Stimulated activated CD8-positive, alpha-beta memory T cell treated with anti-CD3 and anti-CD28 coated beads, Interleukin-7, amount 100 ng/mL, for 48 hours (primary cell): ENCODE data around the gene CD81.

ENCODE experiments used
- DNase-seq, 2 donors: peaks; one replicate each; pipeline ENCODE4 v3.0.0-alpha.2; 2020; ENCODE audit warnings: low read depth in 1 of 2; ENCODE audit errors: extremely low read depth in 1 of 2

CD81 gene

DNA sequence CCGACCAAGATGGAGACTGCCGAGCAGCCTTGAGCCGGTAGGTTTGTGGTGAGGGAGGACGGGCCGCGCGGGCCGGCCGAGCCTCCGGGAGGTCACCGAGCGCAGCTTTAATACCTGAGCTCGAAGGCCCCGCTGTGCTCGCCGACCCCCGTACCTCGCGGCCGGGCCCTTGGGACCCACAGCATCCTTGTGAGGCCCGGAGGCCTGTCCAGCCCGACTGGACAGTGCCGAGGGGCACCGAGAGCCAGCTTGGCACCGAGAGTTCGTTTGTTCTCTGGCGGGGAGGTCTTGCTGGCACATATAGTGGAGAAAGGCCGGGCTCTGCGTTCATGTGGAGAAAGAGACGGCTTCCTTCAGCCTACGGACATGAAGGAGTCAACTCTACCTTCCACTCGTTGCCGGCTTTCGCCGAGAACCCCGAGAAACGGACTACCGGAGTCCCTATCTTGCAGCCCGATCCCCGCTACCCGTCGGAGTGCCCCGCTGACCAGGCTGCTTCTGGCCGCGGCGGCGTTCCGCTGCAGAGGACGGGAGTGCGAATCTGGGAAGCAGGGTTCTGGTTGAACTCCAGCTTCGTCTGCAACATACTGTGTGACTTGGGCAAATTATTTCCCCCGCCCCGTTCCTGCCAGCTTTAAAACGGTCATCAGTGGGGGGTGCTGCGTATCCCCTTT, 23.8 kb downstream of the CD81 start:
- DNase-seq, result no peak

DNA sequence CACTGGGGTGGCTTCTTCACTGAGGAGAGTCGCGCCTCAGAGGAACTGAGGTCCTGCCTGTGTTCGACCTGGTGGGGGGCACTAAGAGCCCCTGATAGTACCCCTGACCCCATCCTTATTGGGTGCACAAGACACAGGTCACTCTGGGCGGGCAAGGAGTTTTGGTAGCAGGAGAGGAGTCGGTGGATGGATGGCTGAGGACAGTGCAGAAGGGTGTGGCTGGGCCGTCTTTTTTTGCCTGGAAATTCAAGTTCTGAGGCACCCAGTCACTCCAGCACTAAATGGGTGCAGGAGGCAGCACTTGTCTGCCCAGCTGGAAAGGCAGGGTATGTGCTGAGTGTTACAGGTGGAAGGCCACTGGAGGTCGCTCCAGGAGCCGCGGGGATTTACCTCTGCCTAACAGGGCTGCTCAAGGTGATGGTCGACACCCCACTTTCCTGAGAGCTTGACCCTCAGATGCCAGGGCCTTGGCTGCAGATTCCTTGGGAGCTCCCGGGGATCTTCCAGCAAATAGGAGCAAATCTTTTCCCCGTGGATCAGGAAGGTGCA, 24.4 kb downstream of the CD81 start:
- DNase-seq, result no peak

DNA sequence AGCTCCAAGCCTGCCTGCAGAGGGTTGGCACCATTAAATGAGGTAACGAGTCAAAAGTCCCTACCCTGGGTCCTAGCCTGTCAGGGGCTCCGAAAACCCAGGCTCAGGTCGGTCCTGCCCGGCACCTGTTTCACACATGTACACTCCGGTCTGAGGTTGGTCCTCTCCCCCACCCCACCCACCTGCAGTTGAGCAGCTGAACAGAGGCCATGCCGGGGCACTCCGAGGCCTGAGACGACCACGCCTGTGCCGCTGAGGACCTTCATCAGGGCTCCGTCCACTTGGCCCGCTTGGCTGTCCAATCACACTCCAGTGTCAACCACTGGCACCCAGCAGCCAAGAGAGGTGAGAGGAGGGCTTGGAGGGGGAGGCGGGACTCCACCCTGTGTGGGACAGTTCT, 25.0 kb downstream of the CD81 start:
- DNase-seq, result no peak

DNA sequence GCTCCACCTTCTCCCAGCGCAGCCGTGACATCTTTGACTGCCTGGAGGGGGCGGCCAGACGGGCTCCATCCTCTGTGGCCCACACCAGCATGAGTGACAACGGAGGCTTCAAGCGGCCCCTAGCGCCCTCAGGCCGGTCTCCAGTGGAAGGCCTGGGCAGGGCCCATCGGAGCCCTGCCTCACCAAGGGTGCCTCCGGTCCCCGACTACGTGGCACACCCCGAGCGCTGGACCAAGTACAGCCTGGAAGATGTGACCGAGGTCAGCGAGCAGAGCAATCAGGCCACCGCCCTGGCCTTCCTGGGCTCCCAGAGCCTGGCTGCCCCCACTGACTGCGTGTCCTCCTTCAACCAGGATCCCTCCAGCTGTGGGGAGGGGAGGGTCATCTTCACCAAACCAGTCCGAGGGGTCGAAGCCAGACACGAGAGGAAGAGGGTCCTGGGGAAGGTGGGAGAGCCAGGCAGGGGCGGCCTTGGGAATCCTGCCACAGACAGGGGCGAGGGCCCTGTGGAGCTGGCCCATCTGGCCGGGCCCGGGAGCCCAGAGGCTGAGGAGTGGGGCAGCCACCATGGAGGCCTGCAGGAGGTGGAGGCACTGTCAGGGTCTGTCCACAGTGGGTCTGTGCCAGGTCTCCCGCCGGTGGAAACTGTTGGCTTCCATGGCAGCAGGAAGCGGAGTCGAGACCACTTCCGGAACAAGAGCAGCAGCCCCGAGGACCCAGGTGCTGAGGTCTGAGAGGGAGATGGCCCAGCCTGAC, 26.0 kb downstream of the CD81 start:
- no peak for DNase-seq

DNA sequence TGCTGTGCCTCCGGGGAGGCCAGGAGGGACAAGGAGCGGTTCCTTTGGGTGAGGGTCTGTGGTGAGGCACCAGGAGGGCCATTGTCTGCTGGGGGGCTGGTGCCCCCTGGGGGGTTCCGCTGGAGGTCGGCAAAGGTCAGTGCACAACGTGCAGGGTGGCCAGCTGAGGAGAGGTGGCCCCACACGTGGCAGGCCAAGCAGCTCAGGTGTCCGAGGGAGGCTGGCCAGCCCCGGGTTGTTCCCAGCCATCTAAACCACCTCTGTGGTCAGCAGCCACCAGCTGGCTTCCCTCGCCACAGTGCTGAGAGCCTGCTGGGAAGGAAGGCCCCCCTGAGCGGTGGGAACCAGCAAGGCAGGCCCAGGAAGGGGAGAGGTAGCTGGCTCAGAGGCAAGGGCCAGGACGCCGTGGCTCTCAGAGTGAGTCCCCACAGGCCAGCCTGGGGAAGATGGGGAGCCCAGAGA, 27.7 kb downstream of the CD81 start:
- no peak for DNase-seq

DNA sequence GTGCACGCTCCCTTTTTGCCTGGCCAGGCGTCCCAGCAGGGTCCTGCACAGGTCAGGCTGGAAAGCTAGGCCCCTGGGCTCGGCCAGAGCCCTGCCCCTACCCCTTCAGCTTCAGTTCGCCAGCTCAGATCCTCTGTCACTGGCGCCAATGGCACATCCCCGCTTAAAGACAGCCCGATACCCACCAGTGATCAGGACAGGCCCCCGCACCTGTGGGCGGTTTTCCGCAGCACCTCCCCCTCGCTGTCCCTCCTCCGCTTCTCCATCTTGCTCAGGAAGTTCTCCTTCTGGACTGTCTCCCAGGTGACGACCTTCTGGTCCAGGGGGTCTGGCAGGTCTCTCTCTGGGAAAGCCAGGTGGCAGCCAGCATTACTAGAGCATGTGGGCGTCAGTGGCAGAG, 29.3 kb downstream of the CD81 start:
- no peak for DNase-seq

DNA sequence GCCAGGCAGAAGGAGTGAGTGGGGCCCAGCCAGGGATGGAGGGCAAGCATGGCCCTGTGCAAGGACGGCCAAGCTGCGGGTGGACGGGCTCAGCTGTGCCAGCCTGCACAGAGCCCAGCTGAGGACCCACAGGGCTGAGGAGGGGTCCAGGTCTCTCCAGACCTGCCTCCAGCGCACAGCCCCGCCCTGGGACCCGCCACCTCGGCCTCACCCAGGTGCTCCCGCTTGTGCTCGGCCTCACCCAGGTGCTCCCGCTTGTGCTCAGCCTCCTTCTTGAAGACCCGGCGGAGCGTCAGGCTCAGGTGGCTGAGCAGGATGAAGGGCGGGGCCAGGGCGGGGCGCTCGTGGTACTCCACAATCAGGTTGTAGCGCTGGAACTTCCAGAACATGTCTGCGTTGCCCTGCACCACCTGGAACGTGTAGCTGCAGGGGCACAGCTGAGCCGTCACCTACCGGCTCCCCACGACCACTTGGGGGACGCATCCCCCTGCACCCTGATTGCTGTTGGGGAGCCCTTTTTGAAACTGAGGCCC, 29.8 kb downstream of the CD81 start:
- DNase-seq, result no peak

DNA sequence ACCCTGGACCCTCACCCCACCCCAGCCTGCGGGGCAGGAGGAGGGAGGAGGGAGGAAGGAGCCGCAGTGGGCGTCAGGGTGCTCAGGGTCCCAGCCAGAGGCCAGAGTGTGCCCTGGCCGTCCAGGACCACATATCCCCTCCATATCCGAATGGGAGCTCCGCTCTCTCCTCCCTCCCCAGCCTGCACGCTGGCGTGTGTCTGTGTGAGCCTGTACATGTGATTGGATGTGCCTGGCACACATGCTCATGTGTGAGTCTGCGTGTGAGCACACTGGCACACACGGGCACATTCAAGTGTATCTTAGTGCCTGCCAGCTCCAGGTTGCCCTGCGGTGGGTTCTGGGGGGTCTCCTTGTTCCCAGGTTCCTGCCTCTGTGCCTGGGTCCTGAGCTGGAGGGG, 31.6 kb downstream of the CD81 start:
- no peak for DNase-seq

DNA sequence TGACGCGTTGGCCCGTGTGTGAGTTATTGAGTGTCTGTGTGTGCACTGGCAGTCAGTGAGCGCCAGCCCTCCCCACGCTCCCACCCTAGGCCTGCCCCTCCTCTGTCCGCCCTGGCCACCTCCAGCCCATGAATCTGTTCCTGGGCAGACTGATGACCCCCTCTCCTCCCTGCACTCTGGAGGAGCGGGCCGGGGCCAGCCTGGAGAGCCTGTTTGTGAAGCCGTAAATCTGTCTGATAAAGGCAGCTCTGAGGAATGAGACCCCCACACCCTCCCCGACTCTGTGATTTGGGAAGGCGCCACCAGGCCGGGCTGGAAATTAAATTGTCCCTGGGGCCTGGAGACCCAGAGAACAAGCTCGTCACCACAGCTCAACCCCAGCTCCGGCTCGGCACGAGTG, 32.0 kb downstream of the CD81 start:
- no peak for DNase-seq

DNA sequence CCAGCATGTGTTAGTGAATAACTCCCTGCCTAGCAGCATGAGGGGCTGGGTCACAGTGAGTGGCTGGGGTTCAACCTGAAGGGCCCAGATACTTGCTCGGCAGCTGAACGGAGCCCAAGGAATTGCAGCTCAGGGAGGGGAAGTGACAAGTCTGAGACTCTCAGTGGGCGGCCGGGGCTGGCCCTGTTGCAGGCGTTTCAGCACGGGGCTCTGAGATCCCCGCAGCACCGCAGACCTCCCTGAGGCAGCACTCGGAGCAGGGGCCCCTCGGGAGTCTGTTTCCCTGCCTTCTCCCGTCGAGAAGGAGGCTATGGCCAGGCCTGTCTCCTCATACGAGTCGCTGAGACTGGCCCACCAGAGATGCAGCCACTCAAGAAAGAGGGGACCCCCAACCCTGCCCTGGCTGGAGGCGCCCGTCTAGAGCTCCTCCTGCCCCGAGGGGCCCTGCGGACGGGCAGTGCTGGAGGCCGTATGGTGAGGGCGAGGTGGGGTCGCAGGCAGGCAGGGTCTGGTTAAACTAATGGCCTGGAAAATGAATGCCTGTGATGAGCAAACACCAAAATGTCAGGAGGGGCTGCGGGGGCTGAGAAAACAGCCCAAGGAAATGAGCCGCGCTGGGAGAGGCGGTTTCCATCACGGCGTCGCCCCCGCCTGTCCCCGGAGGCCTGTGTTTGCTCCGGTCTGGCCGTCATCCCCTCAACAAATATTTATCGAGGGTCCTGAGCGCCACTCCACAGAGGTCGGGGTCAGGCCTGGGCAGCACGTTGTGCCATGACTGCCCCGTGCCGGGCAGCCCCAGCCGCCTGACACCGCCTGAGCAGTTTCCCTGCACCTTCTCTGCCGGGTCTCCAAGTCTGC, 32.7 kb downstream of the CD81 start:
- DNase-seq, result no peak

DNA sequence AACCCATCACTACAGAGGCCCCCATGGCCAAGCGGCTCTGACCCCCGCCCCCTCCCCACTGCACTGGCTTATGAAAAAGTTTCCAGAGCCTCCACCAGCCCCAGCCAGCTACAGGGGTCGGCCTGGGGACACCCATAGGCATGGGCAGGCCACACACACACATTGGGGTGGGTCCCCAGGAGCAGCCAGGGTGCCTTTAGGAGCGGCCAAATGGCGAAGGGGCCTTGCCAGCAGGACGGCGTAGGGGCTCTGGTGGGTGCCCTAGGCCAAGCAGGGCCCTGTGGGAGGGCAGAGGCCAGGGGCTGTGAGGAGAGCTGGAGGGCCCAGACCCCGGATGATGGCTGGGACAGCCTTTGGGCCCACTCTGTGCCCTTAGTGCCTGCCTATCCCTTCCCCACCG, 33.5 kb downstream of the CD81 start:
- DNase-seq, result no peak

DNA sequence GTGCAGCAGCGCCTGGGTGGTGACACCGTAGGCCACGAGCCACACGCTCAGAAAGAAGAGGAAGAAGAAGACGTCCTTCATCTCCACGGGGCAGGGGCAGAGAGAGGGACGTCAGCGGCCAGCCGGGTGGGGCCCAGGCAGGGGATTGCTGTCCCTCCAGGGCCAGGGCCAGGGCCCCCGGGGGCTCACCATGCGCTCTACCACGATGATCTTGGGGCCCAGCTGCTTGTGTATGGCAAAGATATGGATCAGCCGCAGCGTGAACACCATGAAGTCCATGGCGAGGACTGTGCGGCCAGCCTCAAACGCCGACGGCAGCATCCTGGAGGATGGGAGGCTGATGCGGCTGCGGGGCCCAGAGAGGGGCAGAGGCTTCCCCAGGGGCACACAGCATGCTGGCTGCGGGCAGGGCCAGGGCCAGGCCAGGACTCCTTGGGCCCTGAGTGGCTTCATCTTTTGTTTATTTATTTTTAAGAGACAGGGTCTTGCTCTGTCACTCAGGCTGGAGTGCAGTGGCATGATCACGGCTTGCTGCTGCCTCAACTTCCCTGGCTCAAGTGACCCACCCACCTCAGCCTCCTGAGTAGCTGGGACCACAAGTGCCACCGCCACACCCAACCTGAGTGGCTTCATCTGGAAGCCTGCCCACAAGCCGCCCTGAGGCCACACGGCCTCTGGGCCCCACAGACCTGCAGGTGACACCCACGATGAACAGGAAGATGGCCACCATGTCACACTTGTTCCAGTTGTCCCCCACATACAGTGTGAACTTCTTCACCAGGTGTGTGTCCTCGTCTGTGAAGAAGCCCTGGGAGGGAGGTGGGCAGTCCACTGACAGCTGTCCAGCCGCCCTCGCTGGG, 34.6 kb downstream of the CD81 start:
- DNase-seq, result no peak

DNA sequence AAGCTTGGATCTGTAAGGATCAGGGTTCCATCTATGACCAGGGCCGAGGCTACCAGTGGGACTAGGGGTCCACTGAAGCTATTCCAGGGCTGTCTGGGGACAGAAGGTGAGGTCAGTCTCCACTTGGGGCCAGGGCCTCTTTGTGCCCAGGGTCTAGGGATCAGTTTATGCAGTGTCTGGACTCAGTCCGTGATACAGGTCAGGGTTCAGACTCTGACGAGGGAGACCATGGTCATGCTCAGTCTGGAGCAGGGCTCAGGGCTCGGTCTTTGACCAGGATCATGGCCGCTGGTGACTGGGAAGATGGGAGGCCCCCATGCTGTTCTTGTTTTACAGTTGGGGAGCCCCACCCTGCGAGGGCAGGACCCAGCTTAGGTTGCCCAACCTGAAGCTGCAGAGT, 35.2 kb downstream of the CD81 start:
- DNase-seq, result no peak

DNA sequence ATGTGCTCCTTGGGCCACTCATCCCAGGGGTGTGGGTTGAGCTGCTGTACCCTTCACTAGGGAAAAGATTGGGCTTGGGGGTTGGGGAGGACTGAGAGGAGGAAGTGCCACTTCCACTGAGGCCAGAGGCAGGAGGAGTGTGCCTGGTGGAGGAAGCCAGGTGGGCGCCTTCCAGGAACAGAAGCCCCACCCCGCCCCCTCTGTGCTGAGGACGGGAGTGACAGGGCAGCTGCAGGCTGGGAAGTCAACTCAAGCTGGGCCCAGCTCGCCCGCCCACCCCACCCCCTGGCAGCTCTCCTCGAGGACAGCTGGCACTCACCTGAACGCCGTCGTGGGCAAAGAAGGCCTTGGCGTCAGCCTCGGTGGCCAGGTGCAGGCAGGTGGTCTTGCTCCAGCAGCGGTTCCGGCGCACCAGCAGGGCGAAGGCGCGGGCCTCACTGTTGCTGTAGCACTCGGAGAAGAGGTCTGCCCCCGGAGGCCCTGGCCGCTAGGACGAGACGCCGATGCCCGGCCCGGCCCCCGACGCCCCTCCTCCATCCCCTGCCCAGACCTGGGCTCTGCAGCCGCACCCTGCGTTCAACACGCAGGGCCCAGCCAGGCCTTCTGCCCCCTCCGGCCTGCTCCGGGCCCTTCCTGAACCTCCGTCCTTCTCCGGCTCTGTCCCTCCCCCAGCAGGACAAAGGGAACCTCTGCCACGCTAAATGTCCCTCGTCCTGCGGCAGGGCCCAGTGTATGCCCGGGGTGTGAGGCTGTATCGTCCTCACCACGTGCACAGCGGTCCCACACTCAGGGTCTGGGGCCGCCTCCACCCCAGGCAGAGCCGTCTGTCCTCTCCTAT, 36.9 kb downstream of the CD81 start:
- no peak for DNase-seq

DNA sequence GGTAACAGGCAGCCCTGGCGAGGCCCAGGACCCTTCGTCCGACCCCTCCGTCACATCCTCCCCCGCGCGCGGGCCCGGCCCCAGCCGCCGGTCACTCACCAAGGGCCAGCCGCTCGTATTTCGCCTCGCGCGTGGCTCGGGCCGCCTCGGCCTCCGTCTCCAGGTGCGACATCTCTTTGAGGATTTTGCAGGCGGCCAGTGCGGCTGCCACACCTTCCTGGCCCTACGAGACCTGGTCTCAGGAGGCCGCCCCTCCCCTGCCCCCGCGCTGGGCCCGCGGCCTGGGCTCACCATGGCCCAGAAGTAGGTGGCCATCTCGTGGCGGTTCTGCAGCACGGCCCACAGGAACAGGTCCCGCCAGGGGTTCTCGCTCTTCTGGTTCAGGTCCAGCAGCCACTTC, 37.5 kb downstream of the CD81 start:
- no peak for DNase-seq

DNA sequence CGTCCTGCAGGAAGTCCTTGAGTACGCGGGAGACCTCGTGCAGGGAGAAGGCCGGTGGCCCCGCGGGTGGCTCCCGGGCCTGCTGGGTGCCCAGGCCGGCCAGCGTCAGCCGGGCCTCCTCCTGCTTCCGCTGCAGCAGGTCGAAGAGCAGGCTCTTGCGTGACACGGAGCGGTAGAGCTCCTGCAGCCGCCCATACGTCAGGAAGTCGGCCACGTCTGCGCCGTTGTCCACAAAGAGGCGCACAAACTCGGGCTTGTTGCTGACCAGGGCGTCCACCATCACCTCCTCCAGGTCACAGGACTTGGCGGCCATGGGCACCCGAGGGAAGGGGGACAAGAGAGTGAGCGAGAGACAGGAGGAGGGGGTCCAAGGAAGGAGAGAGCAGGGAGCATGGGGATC, 38.1 kb downstream of the CD81 start:
- DNase-seq, result no peak

DNA sequence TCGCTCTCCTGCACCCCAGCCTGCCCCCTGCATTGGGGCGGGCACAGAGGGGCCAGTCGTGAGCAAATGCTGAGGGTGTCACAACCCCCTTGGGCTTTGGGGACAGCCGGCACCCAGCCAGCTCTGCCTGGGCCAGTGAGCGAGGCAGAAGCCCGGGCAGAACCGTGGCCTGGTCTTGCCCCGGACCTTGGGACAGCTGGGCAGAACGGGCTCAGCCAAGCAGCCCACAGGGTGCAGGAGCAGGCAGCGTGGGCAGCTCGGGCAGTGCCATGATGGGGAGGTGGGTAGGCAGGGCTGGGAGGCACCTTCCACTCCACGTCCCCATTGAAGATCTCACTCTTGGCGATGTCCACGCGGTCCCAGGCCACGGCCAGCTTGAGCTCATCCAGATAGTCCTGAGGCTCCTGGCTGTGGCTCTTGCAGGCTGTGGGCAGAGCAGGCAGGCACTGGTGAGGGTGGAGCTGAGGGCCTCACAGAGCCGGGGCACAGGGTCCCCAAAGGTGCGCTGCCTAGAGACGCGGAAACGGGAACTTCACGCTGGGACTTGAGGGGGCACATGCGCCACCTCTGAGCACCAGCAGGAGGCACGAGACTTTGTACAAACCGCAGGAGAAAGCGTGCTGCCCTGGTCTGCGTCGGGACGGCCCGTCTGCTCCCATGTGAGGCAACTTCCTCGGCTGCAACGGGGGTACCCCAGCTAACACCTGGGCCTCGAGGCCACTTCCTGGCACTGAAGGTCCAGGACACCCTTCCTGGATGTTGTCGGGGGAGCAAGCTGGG, 38.7 kb downstream of the CD81 start:
- no peak for DNase-seq

DNA sequence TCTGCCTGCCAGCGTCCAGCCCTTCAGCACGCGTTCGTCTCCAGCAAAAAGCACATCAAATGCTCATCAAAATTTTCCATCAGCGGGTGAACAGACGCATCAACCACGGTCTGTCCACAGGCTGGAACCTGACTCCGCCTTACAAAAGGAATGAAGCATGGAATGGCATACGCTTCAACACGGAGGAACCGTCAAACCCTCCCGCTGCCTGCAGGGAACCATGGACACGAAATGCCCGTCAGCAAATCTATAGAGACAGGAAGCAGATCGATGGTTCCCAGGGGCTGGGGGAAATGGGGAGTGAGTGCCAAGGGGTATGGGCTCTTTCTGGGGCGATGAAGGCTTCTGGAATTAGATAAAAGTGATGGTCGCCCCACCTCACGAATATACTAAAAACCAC, 39.7 kb downstream of the CD81 start:
- no peak for DNase-seq
